Trophoblast cell (in vitro differentiated cells and primary cell): ENCODE data around the gene APBA1.
A peak's percentile ranks its signal among the peaks of the same experiment; 100 is the strongest.

Experiments used
- DNase-seq, 2 donors: peaks; one replicate each; pipeline ENCODE4 v3.0.0-alpha.2; 2016
- H2AFZ ChIP-seq: 2 replicates; pipeline ENCODE4 v1.6.1; 2013; ENCODE audit warnings: low read length, moderate library complexity, mild to moderate bottlenecking; ENCODE audit not compliant: insufficient read depth, poor library complexity
- H2AK5ac ChIP-seq: 2 replicates; pipeline ENCODE4 v1.6.1; 2013; ENCODE audit warnings: mild to moderate bottlenecking, low read length
- H2BK120ac ChIP-seq: 2 replicates; pipeline ENCODE4 v1.6.1; 2013; ENCODE audit warnings: low read length, mild to moderate bottlenecking, moderate library complexity; ENCODE audit not compliant: insufficient read depth, poor library complexity
- H2BK12ac ChIP-seq: 2 replicates; pipeline ENCODE4 v1.6.1; 2013; ENCODE audit warnings: mild to moderate bottlenecking, low read length, moderate library complexity
- H2BK5ac ChIP-seq: 2 replicates; pipeline ENCODE4 v1.6.1; 2013; ENCODE audit warnings: low read length, low read depth, moderate library complexity, mild to moderate bottlenecking; ENCODE audit not compliant: poor library complexity
- H3K14ac ChIP-seq: 2 replicates; pipeline ENCODE4 v1.6.1; 2013; ENCODE audit warnings: mild to moderate bottlenecking, low read length
- H3K18ac ChIP-seq: 2 replicates; pipeline ENCODE4 v1.6.1; 2013; ENCODE audit warnings: mild to moderate bottlenecking, low read length
- H3K23ac ChIP-seq: 2 replicates; pipeline ENCODE4 v1.6.1; 2013; ENCODE audit warnings: low read length
- H3K27ac ChIP-seq: 2 replicates; pipeline ENCODE4 v1.5.1; 2013; ENCODE audit warnings: low read depth, mild to moderate bottlenecking, inconsistent platforms, low read length, moderate library complexity
- H3K27me3 ChIP-seq: 2 replicates; pipeline ENCODE4 v1.6.1; 2013; ENCODE audit warnings: inconsistent platforms, mild to moderate bottlenecking, low read length, moderate library complexity; ENCODE audit not compliant: insufficient read depth
- H3K36me3 ChIP-seq, 2 experiments: 1 replicate in 1 of 2; 2 replicates in 1 of 2; pipeline ENCODE4 v1.6.1; 2013; ENCODE audit warnings: low read length in 2 of 2, mild to moderate bottlenecking in 2 of 2, moderate library complexity in 1 of 2; ENCODE audit not compliant: insufficient read depth in 2 of 2, control insufficient read depth in 1 of 2
- H3K4ac ChIP-seq: 2 replicates; pipeline ENCODE4 v1.6.1; 2013; ENCODE audit warnings: low read depth, mild to moderate bottlenecking, low read length, moderate library complexity
- H3K4me1 ChIP-seq, 2 experiments: 1 replicate in 1 of 2; 2 replicates in 1 of 2; pipeline ENCODE4 v1.6.1; 2013; ENCODE audit warnings: low read length in 2 of 2, mild to moderate bottlenecking in 2 of 2, moderate library complexity in 1 of 2; ENCODE audit not compliant: insufficient read depth in 2 of 2, control insufficient read depth in 1 of 2
- H3K4me2 ChIP-seq: 2 replicates; pipeline ENCODE4 v1.6.1; 2013; ENCODE audit warnings: inconsistent platforms, mild to moderate bottlenecking, low read length, moderate library complexity
- H3K4me3 ChIP-seq: 2 replicates; pipeline ENCODE4 v1.5.1; 2013; ENCODE audit warnings: mild to moderate bottlenecking, low read depth, low read length, inconsistent platforms
- H3K79me1 ChIP-seq: one replicate; pipeline ENCODE4 v1.6.1; 2013; ENCODE audit warnings: low read length
- H3K79me2 ChIP-seq: 2 replicates; pipeline ENCODE4 v1.6.1; 2013; ENCODE audit warnings: low read length, mild to moderate bottlenecking; ENCODE audit not compliant: control insufficient read depth, insufficient read depth, poor library complexity
- H3K9ac ChIP-seq: 2 replicates; pipeline ENCODE4 v1.6.1; 2013; ENCODE audit warnings: mild to moderate bottlenecking, low read length
- H3K9me3 ChIP-seq: 2 replicates; pipeline ENCODE4 v1.6.1; 2013; ENCODE audit warnings: low read depth, mild to moderate bottlenecking, control low read depth, inconsistent platforms, low read length; ENCODE audit not compliant: insufficient read depth
- H4K12ac ChIP-seq: 2 replicates; pipeline ENCODE4 v1.6.1; 2013; ENCODE audit warnings: low read depth, mild to moderate bottlenecking, low read length, moderate library complexity
- H4K8ac ChIP-seq: 2 replicates; pipeline ENCODE4 v1.6.1; 2013; ENCODE audit warnings: low read depth, mild to moderate bottlenecking, low read length, moderate library complexity
- H4K91ac ChIP-seq: one replicate; pipeline ENCODE4 v1.6.1; 2013; ENCODE audit warnings: low read depth, mild to moderate bottlenecking, low read length, moderate library complexity
- WGBS: extraction: QIAGEN DNeasy Blood & Tissue Kit; methylation state at CpG from one replicate; pipeline ENCODE4 v1.1.7; 2013; ENCODE audit warnings: missing lambda C conversion rate; ENCODE audit not compliant: insufficient read length, insufficient coverage; ENCODE audit errors: extremely low coverage; 5-methylcytosine and 5-hydroxymethylcytosine counted together

The APBA1 gene

GRCh38 chr9:69486498-69486897, 185.7 kb downstream of the APBA1 start:
- Histone ChIP-seq H3K27ac (no peak overlapping the region), H2AK5ac (no peak overlapping the region), H3K27me3 (no peaks in the 10 kb centered on the region), H4K8ac (no peak overlapping the region), H3K9ac (no peak overlapping the region), H3K4me3 (no peak overlapping the region), H2BK5ac (no peak overlapping the region), H3K14ac (no peak overlapping the region), H4K91ac (no peak overlapping the region), H3K23ac (no peak overlapping the region), H3K18ac (no peak overlapping the region), H3K4ac (no peak overlapping the region), H2AFZ (no peak overlapping the region), H3K36me3 (no peaks in the 10 kb centered on the region), H2BK12ac (no peak overlapping the region), H3K79me1 (no peaks in the 10 kb centered on the region), H3K4me2 (no peak overlapping the region), H4K12ac (no peak overlapping the region), H2BK120ac (no peak overlapping the region), H3K9me3 (no peaks in the 10 kb centered on the region), H3K79me2 (no peaks in the 10 kb centered on the region), H3K4me1 (no peaks in the 10 kb centered on the region)
- WGBS, result no CpG with 5 or more reads among the region's 3 CpGs
- DNase-seq, result no peak

DNA sequence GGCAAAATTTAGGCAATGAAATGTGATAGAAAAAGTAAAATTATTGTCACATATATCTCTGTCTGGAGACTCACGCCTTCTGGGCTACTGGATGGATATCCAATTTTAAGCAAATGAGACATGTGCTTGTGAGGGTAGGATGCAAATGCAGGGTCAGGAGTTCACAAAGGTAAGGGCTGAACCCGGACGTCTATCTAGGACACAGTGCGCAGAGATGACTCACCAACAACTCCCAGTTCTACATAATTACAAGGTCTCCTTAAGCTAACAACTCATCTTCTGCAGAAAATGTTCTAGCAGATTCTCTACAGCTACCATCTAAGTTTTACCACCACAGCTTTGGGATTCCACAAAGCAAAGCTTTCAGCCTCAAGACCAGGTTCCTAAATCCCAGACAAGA, 186.7 kb downstream of the APBA1 start:
- Histone ChIP-seq H2AK5ac (no peak overlapping the region), H3K27me3 (no peaks in the 10 kb centered on the region), H3K79me1 (no peaks in the 10 kb centered on the region), H3K9ac (no peak overlapping the region), H3K36me3 (no peaks in the 10 kb centered on the region), H2BK5ac (no peak overlapping the region), H3K23ac (no peak overlapping the region), H3K18ac (no peak overlapping the region), H3K79me2 (no peaks in the 10 kb centered on the region), H4K12ac (no peak overlapping the region), H4K91ac (no peak overlapping the region), H3K14ac (no peak overlapping the region), H3K27ac (no peak overlapping the region), H2AFZ (no peak overlapping the region), H3K4me2 (no peak overlapping the region), H2BK12ac (no peak overlapping the region), H3K4me3 (no peak overlapping the region), H3K4me1 (no peaks in the 10 kb centered on the region), H4K8ac (no peak overlapping the region), H2BK120ac (no peak overlapping the region), H3K4ac (no peak overlapping the region), H3K9me3 (no peaks in the 10 kb centered on the region)
- no CpG with 5 or more reads among the region's 4 CpGs for WGBS
- peak in 1 of 2 donors; percentile 28 for DNase-seq

DNA sequence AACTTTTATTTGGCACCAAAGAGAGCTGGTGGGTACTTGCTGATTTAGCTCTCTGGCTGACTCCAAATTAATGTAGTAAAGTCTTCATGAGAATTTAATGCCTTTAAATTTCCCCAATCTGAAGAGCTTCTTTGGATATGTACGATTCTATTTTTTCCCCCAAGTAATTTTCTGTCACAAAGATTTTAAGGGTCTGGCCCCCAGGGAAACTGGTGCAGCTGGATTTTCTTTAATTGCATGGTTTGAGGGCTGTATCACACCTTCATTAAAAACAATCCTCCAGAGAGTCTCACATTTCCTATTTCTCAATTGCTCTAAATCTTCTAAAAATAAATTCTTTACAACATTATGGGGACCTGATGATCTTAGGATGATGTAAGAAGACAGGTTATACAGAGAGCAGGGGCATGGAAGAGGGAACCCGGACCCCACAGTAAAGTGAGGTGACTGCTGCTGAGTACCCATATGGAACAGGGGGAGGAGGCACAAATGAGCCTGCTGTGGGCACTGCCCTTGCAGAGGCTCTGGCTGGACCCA, 188.2 kb downstream of the APBA1 start:
- no peak overlapping the region for H3K9ac ChIP-seq

DNA sequence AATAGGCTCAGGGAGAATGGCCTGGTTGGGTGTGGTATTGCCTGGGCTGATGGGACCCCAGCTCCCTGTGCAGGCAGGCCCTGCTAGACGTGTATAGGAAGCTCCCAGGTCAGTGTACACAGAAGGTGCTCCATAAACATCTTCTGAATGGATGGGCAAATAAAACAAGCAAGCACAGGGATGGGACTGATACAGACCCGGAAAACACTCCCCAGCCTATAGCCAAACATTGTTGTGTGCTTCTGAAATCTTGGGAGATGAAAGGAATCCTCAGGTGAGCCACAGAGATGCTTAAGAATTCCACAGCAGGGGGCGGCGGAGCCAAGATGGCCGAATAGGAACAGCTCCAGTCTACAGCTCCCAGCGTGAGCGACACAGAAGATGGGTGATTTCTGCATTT, 195.4 kb downstream of the APBA1 start:
- no peak overlapping the region for H3K9ac ChIP-seq
- H4K8ac ChIP-seq, result no peak overlapping the region
- no peak overlapping the region for H3K23ac ChIP-seq
- H2AK5ac ChIP-seq, result no peak overlapping the region
- no peak overlapping the region for H2BK120ac ChIP-seq
- no peaks in the 10 kb centered on the region for H3K9me3 ChIP-seq
- no peak overlapping the region for H3K4me2 ChIP-seq
- H3K4me3 ChIP-seq, result no peak overlapping the region
- no peak overlapping the region for H3K4ac ChIP-seq
- H4K12ac ChIP-seq, result no peak overlapping the region
- WGBS, result no CpG with 5 or more reads among the region's 7 CpGs
- no peak overlapping the region for H2BK12ac ChIP-seq
- no peak overlapping the region for H3K14ac ChIP-seq
- no peak overlapping the region for H2BK5ac ChIP-seq
- no peak overlapping the region for H3K27ac ChIP-seq
- H2AFZ ChIP-seq, result no peak overlapping the region
- no peaks in the 10 kb centered on the region for H3K36me3 ChIP-seq
- H4K91ac ChIP-seq, result no peak overlapping the region
- no peaks in the 10 kb centered on the region for H3K27me3 ChIP-seq
- no peaks in the 10 kb centered on the region for H3K79me1 ChIP-seq
- no peaks in the 10 kb centered on the region for H3K79me2 ChIP-seq
- H3K4me1 ChIP-seq, result no peaks in the 10 kb centered on the region
- no peak for DNase-seq
- no peak overlapping the region for H3K18ac ChIP-seq

More for the DNA sequence above, 188.2 kb downstream of the APBA1 start:
- no peak overlapping the region for H2BK5ac ChIP-seq
- H3K9me3 ChIP-seq, result no peaks in the 10 kb centered on the region
- H4K12ac ChIP-seq, result no peak overlapping the region
- no peaks in the 10 kb centered on the region for H3K36me3 ChIP-seq
- H3K23ac ChIP-seq, result no peak overlapping the region
- no peak overlapping the region for H2BK120ac ChIP-seq
- H3K27ac ChIP-seq, result no peak overlapping the region
- H3K4me3 ChIP-seq, result no peak overlapping the region
- WGBS, result no CpG with 5 or more reads among the region's 2 CpGs
- no peaks in the 10 kb centered on the region for H3K4me1 ChIP-seq
- H2AK5ac ChIP-seq, result no peak overlapping the region
- no peak overlapping the region for H2AFZ ChIP-seq
- H4K91ac ChIP-seq, result no peak overlapping the region
- no peak overlapping the region for H2BK12ac ChIP-seq
- H3K14ac ChIP-seq, result no peak overlapping the region
- no peaks in the 10 kb centered on the region for H3K27me3 ChIP-seq
- no peaks in the 10 kb centered on the region for H3K79me2 ChIP-seq
- no peak overlapping the region for H3K18ac ChIP-seq
- H4K8ac ChIP-seq, result no peak overlapping the region
- no peak overlapping the region for H3K4me2 ChIP-seq
- H3K4ac ChIP-seq, result no peak overlapping the region
- DNase-seq, result no peak
- H3K79me1 ChIP-seq, result no peaks in the 10 kb centered on the region
